Activated naive CD8-positive, alpha-beta T cell treated with anti-CD3 and anti-CD28 coated beads, Interleukin-2, amount 10 ng/mL, durations not matched to agents 7 days and 5 days (primary cell): ENCODE data around the gene ZDHHC23. TPM values are rescaled to one million over a fixed set of nuclear protein-coding genes. Genes with fewer than 3 reads are reported as not detected.

Experiments used
- total RNA-seq, 2 experiments: library from RNA; stranded (reverse); gene quantifications; one replicate each; pipeline ENCODE4 v1.2.3, GENCODE V29; 2021

Gene ZDHHC23
- total RNA-seq, 2 experiments from 2014 or later: 3.4 to 3.7 TPM

Other genes with a start within 250 kb of the ZDHHC23 start
- gene NAA50, start 201.8 kb upstream of the ZDHHC23 start, total RNA-seq: 10 to 100 TPM; 90.9 to 91.0 TPM
- gene ATP6V1A, start 201.0 kb upstream of the ZDHHC23 start, total RNA-seq: 10 to 100 TPM; 32.9 to 36.5 TPM
- gene GRAMD1C, start 109.2 kb upstream of the ZDHHC23 start, total RNA-seq: 1 to 10 TPM; 1.2 to 2.2 TPM
- gene CCDC191, start 108.5 kb downstream of the ZDHHC23 start, total RNA-seq: 1 to 10 TPM; 2.7 to 3.0 TPM
- gene QTRT2, start 108.7 kb downstream of the ZDHHC23 start, total RNA-seq: 10 to 100 TPM; 30.0 to 33.0 TPM
- under 1 TPM in 1 of 2 experiments, not detected in 1; 0.30 TPM for gene DRD3, start 231.0 kb downstream of the ZDHHC23 start, total RNA-seq